NAMALWA (cell line): Measurements from ENCODE around the gene CCND1.
A peak's percentile ranks its signal among the peaks of the same experiment; 100 is the strongest.
"Not testable (repeated sequence)": the region's sequence is repeated elsewhere in the genome, so short reads cannot be mapped to it uniquely, and the experiment has no call there.

ENCODE experiments used
- DNase-seq: peaks from one replicate; pipeline ENCODE4 v3.0.0-alpha.2; 2015; ENCODE audit warnings: low spot score

CCND1 gene

GRCh38 chr11:69617682-69618081 lies 23.3 kb upstream of the CCND1 start:
- DNase-seq: no peak

DNA sequence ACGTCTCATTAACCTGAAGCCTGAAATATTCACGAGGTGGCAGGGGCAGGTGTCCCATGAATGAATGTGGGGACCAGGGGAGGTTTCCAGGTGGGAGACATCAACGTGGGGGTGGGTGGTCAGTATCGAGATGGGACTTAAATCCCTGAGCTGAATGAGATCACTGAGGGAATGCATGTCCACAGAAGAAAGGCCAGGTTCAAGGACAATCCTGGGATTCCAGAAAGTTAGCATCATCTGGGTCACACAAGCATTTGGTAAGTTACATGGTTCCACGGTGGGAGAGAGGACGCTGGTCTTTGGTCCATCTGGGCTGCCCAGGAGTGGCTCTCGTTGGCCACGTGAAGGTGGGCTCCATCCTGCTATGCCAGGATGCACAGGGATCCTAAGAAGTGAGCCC lies 22.7 kb upstream of the CCND1 start:
- no peak for DNase-seq

GRCh38 chr11:69620683-69621290 lies 20.2 kb upstream of the CCND1 start:
- DNase-seq: no peak

DNA sequence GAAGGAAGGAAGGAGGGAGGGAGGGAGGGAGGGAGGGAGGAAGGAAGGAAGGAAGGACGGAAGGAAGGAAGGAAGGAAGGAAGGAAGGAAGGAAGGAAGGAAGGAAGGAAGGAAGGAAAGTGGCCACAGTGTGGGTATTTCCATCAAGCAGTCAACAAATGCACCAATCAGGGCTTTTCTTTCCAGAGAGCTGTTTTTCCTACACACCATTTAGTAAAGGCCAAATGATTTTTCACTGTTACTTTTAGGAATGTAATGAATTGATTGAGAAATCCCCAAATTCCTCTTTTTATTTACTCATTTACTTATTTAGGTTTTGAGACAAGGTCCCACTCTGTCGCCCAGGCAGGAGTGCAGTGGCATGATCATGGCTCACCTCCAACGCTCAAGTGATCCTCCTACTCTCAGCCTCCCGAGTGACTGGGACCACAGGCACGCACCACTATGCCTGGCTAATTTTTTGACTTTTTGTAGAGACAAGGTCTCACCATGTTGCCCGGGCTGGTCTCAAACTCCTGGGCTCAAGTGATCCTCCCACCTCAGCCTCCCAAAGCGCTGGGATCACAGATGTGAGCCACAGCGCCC lies 18.8 kb upstream of the CCND1 start:
- not testable (repeated sequence) for DNase-seq

DNA sequence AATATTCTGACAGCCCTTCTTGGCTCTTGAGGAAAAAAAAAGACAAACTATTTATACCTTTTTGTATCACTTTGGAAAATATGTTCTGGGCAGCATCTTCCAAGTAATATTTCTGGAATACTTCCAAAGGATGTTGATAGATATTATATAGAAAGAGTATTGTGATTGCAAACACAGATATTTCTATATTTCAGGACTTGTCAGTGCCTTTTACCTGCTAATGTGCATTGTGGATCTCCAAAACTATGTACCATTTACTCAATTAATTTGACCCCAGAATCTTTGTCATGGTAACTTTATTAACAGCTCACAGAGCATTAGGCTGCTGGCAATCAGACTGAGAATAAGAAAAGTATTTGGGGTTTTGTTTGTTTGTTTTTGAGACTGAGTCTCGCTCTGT lies 16.7 kb upstream of the CCND1 start:
- no peak for DNase-seq

DNA sequence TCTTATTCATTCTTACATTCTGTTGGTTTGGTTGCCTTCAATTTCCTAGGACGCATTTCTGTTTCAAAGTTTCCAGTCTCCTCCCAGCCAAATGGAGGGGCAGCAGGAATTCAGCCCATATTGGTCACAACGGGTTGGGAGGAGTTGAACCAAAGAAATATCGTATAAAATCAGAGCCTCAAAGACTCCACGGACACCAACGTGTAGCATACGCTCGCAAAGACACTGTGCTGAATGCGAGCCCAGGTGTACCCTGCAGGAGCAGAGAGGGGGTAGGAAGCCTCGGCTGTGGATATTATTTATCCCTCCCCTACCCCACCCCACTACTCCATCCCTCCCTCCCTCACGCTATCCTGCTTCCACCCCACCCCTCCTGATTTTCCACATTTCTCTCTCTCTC lies 15.5 kb upstream of the CCND1 start:
- no peak for DNase-seq

DNA sequence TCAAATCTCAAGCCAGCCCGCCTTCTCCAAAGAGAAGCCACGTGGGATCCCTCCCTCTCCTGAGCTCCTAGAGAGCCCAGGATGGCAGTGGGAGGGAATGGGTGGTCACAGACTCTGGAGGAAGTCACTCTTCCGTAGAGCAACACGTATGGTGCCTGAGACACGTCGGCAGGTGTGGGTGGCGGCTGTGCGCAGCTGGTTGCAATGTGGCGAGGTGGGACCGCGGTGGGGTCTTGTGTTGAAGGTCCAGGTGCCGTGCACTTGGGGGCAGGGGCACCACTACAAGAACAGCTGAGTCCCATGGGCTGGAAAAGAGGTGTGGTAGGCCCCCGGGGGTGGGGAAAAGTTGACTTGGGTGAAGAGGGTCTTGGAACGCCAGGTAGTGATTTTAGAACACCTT lies 13.4 kb upstream of the CCND1 start:
- DNase-seq: no peak

- DNase-seq: peak; percentile 56
Observed at GRCh38 chr11:69630017-69630416, 10.9 kb upstream of the CCND1 start.

GRCh38 chr11:69630424-69630823 lies 10.5 kb upstream of the CCND1 start:
- DNase-seq: no peak

DNA sequence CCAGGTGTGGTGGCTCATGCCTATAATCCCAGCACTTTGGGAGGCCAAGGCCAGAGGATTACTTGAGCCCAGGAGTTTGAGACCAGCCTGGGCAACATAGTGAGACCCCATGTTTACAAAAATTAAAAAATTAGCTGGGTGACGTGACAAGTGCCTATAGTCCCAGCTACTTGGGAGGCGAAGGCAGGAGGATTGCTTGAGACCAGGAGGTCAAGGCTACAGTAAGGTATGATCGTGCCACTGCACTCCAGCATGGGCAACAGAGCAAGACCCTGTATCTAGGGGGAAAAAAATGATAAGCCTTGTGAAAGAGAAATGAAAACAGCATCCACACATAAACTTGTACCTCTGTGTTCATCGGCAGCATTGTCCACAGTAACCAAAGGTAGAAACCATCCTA lies 8.1 kb upstream of the CCND1 start:
- DNase-seq: no peak

DNA sequence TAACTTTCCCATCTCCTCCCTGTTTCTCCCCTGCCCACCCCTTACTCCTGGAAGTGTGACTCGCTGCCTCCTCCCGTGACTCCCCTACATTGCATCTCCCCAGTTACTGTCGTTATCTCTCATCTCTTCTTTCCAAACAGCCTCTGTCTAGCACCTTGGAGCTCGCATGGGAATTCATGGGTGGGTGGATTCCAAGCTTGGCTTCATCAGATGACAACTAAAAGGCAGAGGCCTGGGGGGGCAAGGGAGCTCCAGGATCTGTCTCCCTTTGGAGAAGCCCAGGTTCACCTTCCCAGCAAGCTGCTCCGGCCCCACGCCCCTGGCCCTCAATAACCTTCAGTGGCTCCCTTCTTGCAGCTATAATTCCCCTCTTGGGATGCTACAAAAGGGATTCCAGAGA lies 6.9 kb upstream of the CCND1 start:
- DNase-seq: no peak

DNA sequence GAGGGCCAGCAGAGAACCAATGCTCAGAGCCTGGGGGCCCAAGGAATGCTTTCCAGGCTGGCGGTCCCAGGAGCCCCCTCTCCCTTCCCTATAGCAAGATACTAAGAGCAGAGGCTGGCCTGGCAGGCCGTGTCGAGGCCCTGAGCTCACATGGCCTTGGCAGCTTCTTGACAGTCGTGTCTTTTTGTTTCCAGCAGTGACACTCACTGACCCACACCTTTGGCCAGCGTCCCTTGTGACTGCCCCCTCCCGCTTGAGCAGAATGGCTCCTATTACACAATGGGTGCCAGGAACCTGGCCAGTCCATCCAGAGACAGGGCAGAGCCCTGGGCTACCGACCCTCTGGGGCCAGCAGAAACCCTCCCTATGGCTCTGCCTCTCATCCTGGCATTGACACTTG lies 6.4 kb upstream of the CCND1 start:
- no peak for DNase-seq

- DNase-seq: no peak
Observed at GRCh38 chr11:69635195-69635594, 5.8 kb upstream of the CCND1 start.

- no peak for DNase-seq
Observed at GRCh38 chr11:69635804-69636511, 5.0 kb upstream of the CCND1 start.

DNA sequence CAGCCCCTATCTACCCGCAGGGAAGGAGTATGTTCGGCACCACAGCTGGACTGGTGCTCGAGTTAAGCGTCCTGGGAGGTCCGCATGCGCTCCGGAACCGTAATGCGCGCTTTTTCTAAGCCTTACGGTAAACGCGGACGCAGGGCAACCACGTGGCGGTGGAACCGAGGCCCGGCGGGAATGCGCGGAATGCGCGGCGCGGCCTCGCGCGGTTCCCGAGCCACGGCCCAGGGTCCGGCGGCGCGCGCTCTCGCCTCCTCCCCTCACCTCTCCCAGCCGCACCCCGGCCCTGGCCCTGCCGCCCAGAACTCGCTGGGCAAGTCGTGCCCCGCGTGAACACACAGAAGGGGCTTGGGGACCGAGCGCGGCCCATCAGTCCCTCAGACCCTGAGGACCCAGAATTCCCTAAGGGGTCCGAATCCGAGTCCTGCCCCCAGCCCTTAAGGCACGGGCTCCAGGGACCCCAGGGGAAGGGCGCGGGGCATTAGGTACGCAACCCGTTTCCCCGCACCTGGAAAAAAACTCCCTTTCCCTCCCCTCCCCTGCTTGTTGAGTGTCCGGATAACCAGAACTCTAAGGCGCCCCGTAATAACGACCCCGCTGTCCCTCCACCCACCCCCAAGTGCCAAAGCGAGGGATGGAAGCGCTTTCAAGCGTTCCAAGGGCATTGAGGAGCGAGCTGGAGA lies 4.3 kb upstream of the CCND1 start:
- DNase-seq: no peak

DNA sequence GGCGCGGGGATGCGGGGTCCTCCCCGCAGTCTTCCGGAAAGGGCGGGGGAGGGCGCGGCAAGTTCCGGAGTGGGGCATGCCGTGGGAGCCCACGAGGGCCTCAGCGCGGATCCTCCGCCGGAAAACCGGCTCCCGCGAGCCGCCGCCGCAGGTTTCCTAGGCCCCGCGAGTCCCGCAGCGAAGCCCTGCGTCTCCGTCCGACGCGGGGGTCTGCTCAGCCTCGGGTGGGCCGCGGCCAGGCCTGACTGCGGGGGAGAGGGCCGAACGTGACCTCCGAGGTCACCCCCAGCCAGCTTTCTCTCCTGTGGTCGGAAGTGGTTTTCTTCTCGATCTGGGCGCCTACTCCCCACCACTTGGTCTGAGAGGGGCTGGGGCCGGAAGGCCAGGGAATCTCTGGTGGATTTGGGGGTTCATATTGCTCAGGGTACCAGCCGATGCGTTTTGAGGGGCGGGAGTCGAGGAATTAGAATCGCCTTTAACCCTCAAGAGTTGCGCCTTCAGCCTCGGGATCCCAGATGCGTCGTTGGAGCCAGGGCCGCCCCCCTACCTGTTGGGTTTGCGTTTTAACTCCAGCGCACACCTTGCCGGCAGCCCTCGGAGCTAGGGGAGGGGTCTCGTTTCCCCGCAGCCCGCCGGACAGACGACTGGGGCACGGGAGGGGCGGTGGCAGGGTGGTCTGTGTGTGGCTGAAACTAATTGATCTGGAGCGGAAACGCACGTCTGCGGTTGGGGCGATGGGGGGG lies 3.6 kb upstream of the CCND1 start:
- no peak for DNase-seq

DNA sequence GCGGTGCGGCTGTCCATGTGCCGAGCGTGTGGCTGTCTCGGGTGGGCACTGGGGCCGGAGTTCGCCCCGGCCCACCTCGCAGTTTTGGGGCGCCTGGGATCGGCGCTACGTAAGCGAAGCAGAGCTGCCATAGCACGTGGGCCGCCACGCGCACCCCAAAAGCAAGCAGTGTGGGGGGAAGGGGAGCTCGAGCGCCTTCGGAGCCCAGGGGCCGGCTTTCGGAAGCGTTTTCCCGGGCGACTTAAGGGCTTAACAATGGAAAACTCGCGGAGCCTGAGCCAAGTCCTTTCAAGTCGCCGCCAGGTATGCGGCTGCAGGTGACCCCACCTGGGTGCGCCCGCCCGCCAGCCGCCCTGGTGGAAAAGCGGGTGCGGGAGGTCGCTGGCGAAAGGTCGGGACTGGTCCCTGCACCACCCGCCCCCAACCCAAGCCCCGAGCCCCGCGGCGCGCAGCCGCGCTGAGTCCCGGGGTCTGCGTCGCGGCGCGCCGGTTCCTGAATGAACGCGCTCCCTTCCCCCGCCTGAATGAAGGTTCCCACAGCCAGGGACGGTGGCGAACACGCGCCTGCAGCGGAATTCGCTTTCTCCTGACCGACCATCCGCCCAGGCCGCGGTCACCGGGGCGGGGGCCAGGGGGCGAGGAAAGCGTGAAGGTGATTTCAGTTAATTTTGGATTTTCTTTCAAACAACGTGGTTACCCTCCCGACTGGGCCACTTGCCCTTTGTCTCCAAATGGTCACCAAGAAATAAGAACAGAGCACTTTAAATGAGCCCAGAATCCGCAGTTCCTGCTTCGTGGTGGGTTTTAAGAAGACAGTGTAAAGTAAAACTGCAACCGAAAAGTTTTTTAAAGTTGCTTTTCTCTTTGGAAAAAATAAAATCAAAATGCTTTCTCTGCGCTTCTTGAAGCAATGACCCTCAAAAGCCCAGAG lies 2.8 kb upstream of the CCND1 start:
- DNase-seq: no peak

GRCh38 chr11:69638941-69639681 lies 1.8 kb upstream of the CCND1 start:
- DNase-seq: no peak

- DNase-seq: no peak
Observed at GRCh38 chr11:69639831-69640230, 1.1 kb upstream of the CCND1 start.

DNA sequence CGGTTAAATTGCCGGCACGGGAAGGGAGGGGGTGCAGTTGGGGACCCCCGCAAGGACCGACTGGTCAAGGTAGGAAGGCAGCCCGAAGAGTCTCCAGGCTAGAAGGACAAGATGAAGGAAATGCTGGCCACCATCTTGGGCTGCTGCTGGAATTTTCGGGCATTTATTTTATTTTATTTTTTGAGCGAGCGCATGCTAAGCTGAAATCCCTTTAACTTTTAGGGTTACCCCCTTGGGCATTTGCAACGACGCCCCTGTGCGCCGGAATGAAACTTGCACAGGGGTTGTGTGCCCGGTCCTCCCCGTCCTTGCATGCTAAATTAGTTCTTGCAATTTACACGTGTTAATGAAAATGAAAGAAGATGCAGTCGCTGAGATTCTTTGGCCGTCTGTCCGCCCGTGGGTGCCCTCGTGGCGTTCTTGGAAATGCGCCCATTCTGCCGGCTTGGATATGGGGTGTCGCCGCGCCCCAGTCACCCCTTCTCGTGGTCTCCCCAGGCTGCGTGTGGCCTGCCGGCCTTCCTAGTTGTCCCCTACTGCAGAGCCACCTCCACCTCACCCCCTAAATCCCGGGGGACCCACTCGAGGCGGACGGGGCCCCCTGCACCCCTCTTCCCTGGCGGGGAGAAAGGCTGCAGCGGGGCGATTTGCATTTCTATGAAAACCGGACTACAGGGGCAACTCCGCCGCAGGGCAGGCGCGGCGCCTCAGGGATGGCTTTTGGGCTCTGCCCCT lies 529 bp upstream of the CCND1 start:
- no peak for DNase-seq
